ENCODE measurements around the gene CAMSAP1.

Gene CAMSAP1

DNA sequence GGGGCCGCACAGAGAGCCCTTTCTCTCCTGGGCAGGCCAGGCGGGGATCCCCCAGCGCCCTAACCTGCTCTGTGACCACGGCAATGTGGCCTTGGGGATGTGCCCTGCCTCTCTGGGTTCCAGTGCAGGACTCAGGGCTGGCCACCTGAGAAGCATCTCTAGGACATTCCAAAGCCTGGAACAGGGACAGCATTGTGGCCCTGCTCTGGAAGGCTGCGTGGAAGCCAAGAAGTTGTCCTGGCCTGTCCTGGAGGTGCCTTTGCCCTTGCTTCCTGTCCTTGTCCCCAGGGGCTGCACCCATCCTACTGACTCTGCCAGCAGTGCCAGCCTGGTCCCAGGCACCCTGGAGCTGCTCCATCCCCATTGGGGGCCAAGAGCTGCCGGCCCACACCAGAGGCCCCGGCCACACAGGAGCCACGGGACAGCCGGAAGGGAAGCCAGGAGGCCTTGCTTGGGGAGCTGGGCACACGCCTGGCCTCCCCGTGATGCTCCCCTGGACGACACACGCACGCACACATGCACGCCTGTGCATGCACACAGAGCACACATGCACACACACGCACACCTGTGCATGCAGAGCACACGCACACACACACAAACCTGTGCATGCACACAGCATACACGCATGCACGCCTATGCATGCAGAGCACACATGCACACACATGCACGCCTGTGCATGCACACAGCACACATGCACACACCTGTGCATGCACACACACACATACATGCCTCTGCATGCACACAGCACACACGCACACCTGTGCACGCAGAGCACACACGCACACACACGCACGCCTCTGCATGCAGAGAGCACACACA lies 20.1 kb upstream of the CAMSAP1 start:
- no peak for DNase-seq
- Mint-ChIP-seq H3K36me3 (ENCODE audit: low read depth) (peaks cover 26% of the 10 kb centered on the region), H3K27ac (no peak overlapping the region), H3K4me1 (peaks cover 8% of the 10 kb centered on the region), H3K4me3 (no peak overlapping the region), H3K9me3 (no peaks in the 10 kb centered on the region), H3K27me3 (ENCODE audit: low read depth, poor library complexity) (no peaks in the 10 kb centered on the region)
- TF ChIP-seq, protein P1, sequence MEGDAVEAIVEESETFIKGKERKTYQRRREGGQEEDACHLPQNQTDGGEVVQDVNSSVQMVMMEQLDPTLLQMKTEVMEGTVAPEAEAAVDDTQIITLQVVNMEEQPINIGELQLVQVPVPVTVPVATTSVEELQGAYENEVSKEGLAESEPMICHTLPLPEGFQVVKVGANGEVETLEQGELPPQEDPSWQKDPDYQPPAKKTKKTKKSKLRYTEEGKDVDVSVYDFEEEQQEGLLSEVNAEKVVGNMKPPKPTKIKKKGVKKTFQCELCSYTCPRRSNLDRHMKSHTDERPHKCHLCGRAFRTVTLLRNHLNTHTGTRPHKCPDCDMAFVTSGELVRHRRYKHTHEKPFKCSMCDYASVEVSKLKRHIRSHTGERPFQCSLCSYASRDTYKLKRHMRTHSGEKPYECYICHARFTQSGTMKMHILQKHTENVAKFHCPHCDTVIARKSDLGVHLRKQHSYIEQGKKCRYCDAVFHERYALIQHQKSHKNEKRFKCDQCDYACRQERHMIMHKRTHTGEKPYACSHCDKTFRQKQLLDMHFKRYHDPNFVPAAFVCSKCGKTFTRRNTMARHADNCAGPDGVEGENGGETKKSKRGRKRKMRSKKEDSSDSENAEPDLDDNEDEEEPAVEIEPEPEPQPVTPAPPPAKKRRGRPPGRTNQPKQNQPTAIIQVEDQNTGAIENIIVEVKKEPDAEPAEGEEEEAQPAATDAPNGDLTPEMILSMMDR (IDR thresholded peaks at IDR 0.05) = no peak

GRCh38 chr9:135926402-135927194 lies 19.3 kb upstream of the CAMSAP1 start:
- Mint-ChIP-seq H3K36me3 (ENCODE audit: low read depth) (peaks cover 20% of the 10 kb centered on the region), H3K27me3 (ENCODE audit: low read depth, poor library complexity) (no peaks in the 10 kb centered on the region), H3K9me3 (no peaks in the 10 kb centered on the region), H3K4me1 (peaks cover 8% of the 10 kb centered on the region), H3K4me3 (no peak overlapping the region), H3K27ac (no peak overlapping the region)
- TF ChIP-seq, protein P1 (IDR thresholded peaks at IDR 0.05) = no peak
- DNase-seq = no peak

GRCh38 chr9:135925496-135926133 lies 18.3 kb upstream of the CAMSAP1 start:
- TF ChIP-seq, protein P1 (IDR thresholded peaks at IDR 0.05) = no peak
- Mint-ChIP-seq H3K9me3 (no peaks in the 10 kb centered on the region), H3K27ac (peak overlapping the region; percentile 77), H3K36me3 (ENCODE audit: low read depth) (peaks cover 14% of the 10 kb centered on the region), H3K4me1 (peaks cover 8% of the 10 kb centered on the region), H3K4me3 (no peak overlapping the region), H3K27me3 (ENCODE audit: low read depth, poor library complexity) (no peaks in the 10 kb centered on the region)
- no peak for DNase-seq

DNA sequence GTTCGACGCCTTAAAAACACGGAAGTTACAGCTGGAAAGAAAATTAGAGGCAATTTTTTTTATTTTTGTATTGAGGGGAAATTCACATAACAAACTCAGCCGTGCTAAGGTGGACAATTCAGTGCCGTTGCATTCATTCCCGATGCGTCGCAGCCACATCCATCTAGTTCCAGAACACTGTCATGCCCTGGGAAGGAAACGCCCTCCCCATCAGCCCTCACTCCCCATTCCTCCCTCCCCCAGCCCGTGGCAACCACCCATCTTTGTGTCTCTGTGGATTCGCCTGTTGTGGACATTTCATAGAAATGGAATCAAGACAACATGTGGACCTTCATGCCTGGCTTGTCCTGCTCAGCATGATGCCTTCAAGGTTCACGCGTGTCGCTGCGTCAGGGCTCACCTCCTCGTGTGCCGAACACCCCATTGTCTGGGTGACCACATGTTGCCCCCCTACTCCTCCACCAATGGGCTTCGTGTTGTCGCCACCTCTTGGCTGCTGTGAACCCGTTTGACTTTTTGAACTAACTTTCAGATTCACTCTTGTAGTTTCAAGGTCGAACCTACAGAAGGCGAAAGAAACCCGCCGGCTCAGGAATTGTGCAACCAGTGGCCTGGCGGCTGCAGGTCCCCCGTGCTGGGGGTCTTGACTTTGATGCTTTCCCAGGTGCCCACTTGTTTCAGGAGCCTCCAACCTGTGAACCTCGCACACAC lies 17.4 kb upstream of the CAMSAP1 start:
- no peak overlapping the region for H3K4me3 Mint-ChIP-seq
- H3K27ac Mint-ChIP-seq = peak overlapping the region; percentile 77
- H3K27me3 Mint-ChIP-seq (ENCODE audit: low read depth, poor library complexity) = no peaks in the 10 kb centered on the region
- DNase-seq = no peak
- no peaks in the 10 kb centered on the region for H3K9me3 Mint-ChIP-seq
- peaks cover 8% of the 10 kb centered on the region for H3K4me1 Mint-ChIP-seq
- peaks cover 14% of the 10 kb centered on the region for H3K36me3 Mint-ChIP-seq (ENCODE audit: low read depth)
- TF ChIP-seq, protein P1 (IDR thresholded peaks at IDR 0.05) = no peak

GRCh38 chr9:135923508-135923907 lies 16.2 kb upstream of the CAMSAP1 start:
- Mint-ChIP-seq H3K9me3 (peaks cover 9% of the 10 kb centered on the region), H3K4me3 (no peak overlapping the region), H3K27me3 (ENCODE audit: low read depth, poor library complexity) (no peaks in the 10 kb centered on the region), H3K27ac (no peak overlapping the region), H3K4me1 (peaks cover 8% of the 10 kb centered on the region), H3K36me3 (ENCODE audit: low read depth) (peaks cover 22% of the 10 kb centered on the region)
- no peak for DNase-seq
- TF ChIP-seq, protein P1 (IDR thresholded peaks at IDR 0.05) = no peak

Measured in nephron progenitor cell (in vitro differentiated cells).